ENCODE measurements around the gene SMAD3. TPM values are rescaled to one million over a fixed set of nuclear protein-coding genes. Genes with fewer than 3 reads are reported as not detected.

Gene SMAD3
- total RNA-seq, 1 donor from 2014 or later: 18.8 TPM

DNA sequence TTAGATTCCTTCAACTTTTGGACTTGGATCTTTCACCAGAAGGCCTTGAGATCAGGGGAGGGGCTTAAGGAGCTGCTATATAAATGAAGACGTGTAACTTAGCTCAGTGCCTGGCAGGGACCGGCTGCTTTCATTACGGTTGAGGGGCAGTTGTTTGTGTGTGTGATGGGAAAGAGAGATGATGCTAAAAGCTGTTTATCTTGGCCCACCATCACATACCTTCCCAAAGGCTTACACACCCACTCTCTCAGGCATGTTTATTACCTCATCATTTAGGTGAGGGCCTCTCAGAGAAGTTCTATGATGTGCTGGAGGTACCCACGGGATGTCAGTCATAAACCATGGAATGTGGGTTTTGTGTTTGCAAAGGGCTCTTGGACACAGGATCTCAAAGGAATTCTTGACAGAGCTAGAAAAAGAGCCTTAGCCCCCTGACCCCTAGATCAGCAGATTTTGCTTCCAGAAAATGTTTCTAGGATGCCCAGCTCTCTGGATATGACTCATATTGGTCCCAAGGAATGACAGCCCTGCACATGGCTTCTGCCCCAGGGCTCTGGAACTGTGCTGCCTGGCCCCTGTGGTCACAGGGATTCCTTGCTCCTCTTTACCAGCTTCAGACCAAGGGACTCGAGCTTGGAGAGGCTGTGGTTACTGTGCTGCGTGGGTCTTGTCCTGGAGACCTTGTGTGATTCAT lies 15.9 kb upstream of the SMAD3 start:
- Histone ChIP-seq H3K4me1 (peaks cover 22% of the 10 kb centered on the region), H3K9me3 (replicated peaks) (no peaks in the 10 kb centered on the region), H3K27me3 (ENCODE audit: low read depth) (no peaks in the 10 kb centered on the region), H3K27ac (replicated peaks) (no peak overlapping the region), H3K36me3 (no peaks in the 10 kb centered on the region), H3K4me3 (no peak overlapping the region)
- intact Hi-C loops (cut with micrococcal nuclease): no loop called here
- TF ChIP-seq, protein P1, sequence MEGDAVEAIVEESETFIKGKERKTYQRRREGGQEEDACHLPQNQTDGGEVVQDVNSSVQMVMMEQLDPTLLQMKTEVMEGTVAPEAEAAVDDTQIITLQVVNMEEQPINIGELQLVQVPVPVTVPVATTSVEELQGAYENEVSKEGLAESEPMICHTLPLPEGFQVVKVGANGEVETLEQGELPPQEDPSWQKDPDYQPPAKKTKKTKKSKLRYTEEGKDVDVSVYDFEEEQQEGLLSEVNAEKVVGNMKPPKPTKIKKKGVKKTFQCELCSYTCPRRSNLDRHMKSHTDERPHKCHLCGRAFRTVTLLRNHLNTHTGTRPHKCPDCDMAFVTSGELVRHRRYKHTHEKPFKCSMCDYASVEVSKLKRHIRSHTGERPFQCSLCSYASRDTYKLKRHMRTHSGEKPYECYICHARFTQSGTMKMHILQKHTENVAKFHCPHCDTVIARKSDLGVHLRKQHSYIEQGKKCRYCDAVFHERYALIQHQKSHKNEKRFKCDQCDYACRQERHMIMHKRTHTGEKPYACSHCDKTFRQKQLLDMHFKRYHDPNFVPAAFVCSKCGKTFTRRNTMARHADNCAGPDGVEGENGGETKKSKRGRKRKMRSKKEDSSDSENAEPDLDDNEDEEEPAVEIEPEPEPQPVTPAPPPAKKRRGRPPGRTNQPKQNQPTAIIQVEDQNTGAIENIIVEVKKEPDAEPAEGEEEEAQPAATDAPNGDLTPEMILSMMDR (IDR thresholded peaks at IDR 0.05; ENCODE audit: borderline replicate concordance): no peak
- no peak for DNase-seq

DNA sequence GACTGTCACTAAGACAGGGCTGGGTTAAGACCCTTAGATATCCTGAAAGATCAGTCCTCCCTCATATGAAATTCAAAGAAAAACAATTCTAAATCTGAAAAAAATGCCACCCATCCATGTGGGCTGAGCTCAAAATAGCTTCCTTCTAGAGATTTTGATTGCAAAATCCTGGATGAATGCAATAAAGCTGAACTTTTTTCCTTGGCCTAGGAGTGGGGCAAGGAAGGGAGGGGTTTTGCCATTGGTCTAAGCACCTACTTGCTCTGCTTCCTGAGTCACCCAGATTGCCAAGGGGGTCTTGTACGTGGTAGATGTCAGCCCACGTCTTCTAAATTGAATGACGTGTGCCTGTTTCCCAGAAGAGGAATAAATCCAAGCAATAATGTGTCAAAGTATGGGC lies 15.3 kb upstream of the SMAD3 start:
- H3K4me1 ChIP-seq: peaks cover 21% of the 10 kb centered on the region
- H3K27me3 ChIP-seq (ENCODE audit: low read depth): no peaks in the 10 kb centered on the region
- TF ChIP-seq, protein P1 (IDR thresholded peaks at IDR 0.05; ENCODE audit: borderline replicate concordance): no peak
- no peak overlapping the region for H3K4me3 ChIP-seq
- intact Hi-C loops (cut with micrococcal nuclease): no loop called here
- H3K36me3 ChIP-seq: no peaks in the 10 kb centered on the region
- H3K9me3 ChIP-seq (replicated peaks): no peaks in the 10 kb centered on the region
- no peak overlapping the region for H3K27ac ChIP-seq (replicated peaks)
- no peak for DNase-seq

DNA sequence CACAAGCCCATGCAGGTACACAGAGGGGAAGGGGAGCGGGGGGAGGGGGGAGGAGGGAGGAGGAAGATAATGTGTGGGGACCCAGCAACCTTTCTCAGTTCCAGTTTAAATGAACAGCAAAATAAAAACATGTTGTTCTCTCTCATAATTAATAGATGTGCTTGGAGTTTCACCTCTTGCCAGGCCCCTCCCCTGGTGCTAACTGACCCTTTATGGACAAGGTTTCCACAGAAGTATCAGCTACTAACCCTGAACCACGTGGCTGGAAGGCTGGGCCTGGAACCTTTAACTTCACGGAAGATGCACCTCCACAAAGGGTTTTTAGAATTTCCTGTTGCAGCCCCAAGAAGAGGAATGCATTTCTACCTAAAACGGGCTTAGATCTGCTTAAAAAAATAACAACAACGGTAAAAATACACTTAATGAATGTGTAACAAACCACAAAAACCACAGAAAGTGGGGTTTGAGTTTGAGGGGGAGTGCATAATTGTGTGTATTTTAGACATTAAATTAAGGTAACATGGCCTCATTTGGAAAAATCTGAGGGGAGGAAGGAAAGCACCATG lies 14.8 kb upstream of the SMAD3 start:
- Histone ChIP-seq H3K27ac (replicated peaks) (no peak overlapping the region), H3K36me3 (no peaks in the 10 kb centered on the region), H3K27me3 (ENCODE audit: low read depth) (no peaks in the 10 kb centered on the region), H3K4me3 (no peak overlapping the region), H3K9me3 (replicated peaks) (no peaks in the 10 kb centered on the region), H3K4me1 (peaks cover 21% of the 10 kb centered on the region)
- TF ChIP-seq, protein P1 (IDR thresholded peaks at IDR 0.05; ENCODE audit: borderline replicate concordance): no peak
- intact Hi-C loops (cut with micrococcal nuclease): no loop called here
- no peak for DNase-seq

DNA sequence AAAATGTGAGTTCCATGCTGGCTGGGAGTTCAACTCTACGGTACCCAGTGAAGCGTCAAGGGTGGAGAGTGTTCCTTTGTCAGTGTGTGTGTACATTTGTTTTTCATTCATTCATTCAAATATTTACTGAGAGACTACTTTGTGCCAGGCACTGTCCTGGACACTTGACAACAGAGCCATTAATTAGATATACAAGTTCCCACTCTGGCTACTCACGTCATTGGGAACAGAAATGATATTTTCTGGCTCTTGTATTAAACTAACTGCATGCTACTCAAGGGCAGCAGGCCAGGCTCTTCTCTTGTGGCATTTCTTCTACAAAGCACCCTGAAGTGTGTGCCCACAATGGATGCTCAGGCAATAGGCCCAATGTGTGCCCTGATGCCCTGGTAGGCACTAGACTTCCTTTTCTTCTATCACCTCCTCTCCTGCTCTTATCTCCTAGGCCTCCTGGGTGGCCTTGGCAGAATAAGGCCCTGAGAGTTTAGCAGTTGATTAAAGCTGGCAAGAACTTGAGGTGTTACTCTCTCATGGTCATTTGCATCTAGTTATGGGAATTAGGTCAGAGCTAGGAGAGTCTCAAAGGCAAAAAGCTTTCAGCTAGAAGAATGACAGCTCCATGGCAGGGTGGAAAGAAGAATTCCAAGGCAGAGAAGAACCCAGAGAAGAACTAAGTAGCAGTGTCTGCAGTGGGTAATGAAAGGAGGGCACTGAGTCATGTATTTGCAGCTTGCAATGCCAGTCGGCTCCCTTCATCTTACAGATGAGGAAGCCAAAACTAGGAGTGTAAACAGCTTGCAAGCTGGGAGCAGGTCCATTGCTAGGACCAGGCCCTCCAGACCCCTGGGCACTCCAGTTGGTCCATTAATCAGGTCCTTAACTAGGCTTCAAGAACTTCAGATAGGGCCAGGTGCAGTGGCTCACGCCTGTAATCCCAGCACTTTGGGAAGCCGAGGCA lies 14.0 kb upstream of the SMAD3 start:
- intact Hi-C loops (cut with micrococcal nuclease): no loop called here
- no peaks in the 10 kb centered on the region for H3K27me3 ChIP-seq (ENCODE audit: low read depth)
- TF ChIP-seq, protein P1 (IDR thresholded peaks at IDR 0.05; ENCODE audit: borderline replicate concordance): no peak
- H3K4me1 ChIP-seq: peaks cover 21% of the 10 kb centered on the region
- H3K27ac ChIP-seq (replicated peaks): no peak overlapping the region
- no peak for DNase-seq
- H3K9me3 ChIP-seq (replicated peaks): no peaks in the 10 kb centered on the region
- no peaks in the 10 kb centered on the region for H3K36me3 ChIP-seq
- no peak overlapping the region for H3K4me3 ChIP-seq

DNA sequence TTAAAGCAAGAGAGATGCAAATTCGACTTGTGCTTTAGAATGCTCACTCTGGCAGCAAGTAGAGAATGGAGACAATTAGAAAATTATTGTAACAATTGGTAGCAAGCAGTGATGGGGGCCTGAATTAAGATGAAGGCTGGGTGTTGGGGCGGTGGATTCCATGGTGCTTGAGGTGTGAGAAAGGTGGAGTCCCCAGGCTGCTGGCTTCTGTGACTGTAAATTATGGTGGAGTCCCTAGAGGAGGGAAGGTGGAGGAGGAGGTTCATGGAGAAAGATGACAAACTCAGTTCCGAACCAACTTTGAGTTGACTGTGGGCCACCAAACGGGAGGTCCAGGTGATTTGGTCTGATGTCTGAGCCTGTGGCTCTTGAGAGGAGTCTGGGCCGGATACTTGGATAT lies 10.7 kb upstream of the SMAD3 start:
- TF ChIP-seq, protein P1 (IDR thresholded peaks at IDR 0.05; ENCODE audit: borderline replicate concordance): no peak
- Histone ChIP-seq H3K4me1 (peaks cover 17% of the 10 kb centered on the region), H3K27me3 (ENCODE audit: low read depth) (no peaks in the 10 kb centered on the region), H3K36me3 (no peaks in the 10 kb centered on the region), H3K4me3 (no peak overlapping the region), H3K27ac (replicated peaks) (no peak overlapping the region), H3K9me3 (replicated peaks) (no peaks in the 10 kb centered on the region)
- DNase-seq: no peak
- intact Hi-C loops (cut with micrococcal nuclease): no loop called here

Measured in left ventricle myocardium inferior (tissue), 1 donor.